CD4-positive, alpha-beta T cell treated with Interferon alpha-2 for 1 hour (primary cell): ENCODE results near the gene SIL1.
"Not testable (repeated sequence)": the region's sequence is repeated elsewhere in the genome, so short reads cannot be mapped to it uniquely, and the experiment has no call there.

Source experiments
- DNase-seq, 2 donors: peaks; one replicate each; pipeline ENCODE4 v3.0.0-alpha.2; 2020 to 2022

SIL1 gene

GRCh38 chr5:138936968-138937345 is 261.2 kb downstream of the SIL1 start:
- DNase-seq: no peak

- no peak for DNase-seq
These were observed 261.8 kb downstream of the SIL1 start for GRCh38 chr5:138936225-138936967.

DNA sequence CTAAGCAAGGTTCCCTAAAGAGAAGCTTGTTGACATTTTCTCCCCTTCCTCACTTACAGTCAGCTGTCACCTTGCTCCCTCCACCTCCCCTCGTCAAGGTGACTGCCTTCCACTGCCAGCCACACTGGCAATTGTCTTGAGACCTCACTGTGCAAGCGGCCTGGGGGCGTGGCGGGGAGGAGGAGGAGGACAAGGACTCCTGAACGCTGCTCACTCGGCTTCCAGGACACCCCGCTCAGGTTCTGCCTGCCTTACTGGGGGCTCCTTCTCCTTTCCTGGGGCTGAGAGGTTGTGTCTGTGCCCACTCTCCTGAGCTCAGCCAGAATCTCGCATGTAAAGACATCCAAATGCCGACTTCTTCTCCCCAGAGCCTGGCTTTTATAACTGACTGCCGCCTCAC is 262.7 kb downstream of the SIL1 start:
- no peak for DNase-seq

- DNase-seq: no peak
These were observed 263.2 kb downstream of the SIL1 start for GRCh38 chr5:138934971-138935370.

GRCh38 chr5:138933522-138934290 is 264.5 kb downstream of the SIL1 start:
- no peak for DNase-seq

- no peak for DNase-seq
These were observed 265.9 kb downstream of the SIL1 start for GRCh38 chr5:138932171-138932810.

GRCh38 chr5:138930371-138931097 is 267.6 kb downstream of the SIL1 start:
- no peak for DNase-seq

DNA sequence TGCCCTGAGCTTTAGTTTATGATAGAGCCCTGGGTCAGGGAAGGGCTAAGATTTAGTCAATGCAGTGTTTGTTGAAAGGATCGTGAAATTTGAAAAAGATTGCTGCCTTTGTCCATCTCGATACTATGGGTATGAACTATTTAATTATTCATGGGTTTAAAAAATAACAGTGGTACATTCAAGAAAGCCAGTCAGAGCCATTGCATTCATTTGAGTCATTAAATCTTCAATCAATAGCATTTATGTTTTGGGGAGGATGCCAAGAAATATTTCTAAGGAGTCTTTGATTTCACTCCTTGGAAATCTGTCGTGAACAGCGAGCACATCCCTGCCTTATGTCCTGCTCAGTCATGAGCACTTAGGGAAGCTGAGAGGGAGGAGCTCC is 268.6 kb downstream of the SIL1 start:
- no peak for DNase-seq

- DNase-seq: no peak
These were observed 270.2 kb downstream of the SIL1 start for GRCh38 chr5:138927979-138928378.

- no peak for DNase-seq
These were observed 270.6 kb downstream of the SIL1 start for GRCh38 chr5:138927544-138927943.

DNA sequence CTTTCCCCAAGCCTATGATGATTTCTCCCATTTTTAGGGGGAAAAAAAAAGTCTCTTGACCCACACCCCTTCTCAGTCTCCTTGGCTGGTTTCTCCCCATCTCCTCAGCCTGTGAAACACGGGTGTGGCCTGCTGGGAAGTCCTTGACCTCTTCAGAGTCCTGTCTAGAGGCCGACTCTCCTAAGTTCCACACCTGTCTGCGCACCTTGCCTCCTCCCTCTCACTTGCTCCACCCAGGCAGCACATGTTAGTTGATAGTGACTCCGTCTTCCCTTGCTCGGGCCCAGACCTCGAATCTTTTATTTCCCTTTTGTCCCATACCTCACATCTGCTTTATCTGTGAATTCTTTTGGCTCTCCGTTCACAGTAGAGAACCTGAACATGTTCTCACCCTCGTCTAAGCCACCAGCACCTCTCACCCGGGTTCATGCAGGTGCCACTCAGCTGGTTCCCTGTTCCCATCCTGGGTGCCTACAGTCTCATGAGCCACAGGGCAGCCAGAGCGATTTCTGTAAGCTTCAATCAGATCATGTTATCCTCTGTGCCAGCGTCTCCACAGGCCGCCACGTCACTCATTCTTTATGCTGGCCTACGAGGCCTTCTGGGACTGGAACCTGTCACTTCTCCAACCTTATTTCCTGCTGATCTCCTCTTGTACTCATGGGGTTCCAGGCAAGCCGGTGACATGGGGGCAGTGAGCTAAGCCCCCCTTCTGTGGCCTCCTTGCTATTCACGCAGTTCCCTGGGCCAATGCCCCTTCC is 271.3 kb downstream of the SIL1 start:
- no peak for DNase-seq

DNA sequence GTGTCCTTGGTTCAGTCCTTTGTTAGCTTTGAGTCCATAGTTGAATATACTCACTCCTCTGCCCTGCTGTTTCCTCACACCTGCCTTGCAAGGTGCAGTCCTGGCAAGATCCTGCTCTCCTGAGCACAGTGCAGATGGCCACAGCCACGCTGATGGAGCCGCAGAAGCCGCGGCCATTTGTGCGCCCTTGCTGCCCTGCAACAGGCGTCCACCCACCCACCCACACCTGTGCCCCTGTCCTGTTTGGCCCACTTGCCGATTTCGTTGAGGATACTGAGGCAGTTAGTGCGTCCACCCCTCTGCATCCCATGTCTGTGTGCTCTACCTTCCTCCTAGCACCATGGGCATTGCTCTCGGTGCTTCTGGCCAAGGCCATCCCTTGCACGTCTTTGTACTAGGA is 271.9 kb downstream of the SIL1 start:
- DNase-seq: no peak

- no peak for DNase-seq
These were observed 273.0 kb downstream of the SIL1 start for GRCh38 chr5:138925090-138925635.

GRCh38 chr5:138922494-138922893 is 275.7 kb downstream of the SIL1 start:
- no peak for DNase-seq

- not testable (repeated sequence) for DNase-seq
These were observed 276.8 kb downstream of the SIL1 start for GRCh38 chr5:138921362-138921761.

DNA sequence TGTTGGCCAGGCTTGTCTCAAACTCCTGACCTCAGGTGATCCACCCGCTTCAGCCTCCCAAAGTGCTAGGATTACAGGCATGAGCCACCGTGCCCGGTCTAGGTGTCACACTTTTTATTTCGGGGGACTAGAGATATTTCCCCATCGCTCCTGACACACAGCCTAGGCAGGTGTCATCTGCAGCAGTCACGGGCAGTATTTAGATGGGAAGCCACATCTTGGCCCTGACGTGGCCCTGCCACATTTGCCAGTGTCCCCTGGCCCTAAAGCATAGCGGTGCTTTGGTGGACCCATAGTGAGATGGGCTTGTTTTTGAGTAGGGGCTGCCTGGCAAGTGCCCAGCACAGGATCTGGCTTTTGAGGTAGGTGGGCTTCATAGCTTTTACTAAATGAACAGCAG is 278.0 kb downstream of the SIL1 start:
- no peak for DNase-seq

DNA sequence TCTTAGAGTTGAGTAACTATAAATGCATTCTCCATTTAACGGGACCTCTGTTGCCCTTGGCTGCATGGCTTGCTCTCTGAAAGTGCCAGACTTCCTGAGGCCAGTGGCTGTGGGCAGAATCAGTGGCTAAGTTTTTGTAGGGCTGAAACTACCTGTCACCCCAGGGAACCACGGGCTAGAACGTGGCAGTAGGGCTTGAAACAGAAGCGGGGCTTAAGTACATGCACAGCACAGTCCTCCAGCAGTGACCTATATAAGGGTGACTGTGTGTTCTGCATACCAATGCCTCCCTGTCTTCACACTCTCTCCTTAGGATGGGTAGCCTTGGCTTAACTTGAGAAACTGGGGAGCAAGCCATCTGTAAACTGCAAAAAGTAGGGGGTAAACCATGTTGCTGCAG is 279.5 kb downstream of the SIL1 start:
- no peak for DNase-seq

DNA sequence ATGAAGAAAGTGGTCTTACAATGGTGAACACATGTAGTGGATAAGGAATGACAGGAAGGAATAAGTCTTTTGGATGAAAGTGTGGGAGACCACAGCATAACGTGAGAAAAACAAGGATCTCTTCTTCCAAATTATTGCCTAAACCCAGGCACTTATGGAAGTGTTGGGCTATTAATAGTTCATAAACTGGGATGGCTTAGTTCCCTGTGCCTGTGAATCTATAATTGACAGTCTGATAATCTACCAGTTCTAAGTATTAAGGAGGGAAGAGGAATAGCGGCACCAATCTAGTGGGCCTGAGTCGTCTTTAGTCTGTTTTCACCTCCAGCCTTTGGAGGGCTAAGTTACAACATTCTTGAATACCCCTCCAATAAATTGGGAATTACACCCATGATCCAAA is 283.8 kb downstream of the SIL1 start:
- no peak for DNase-seq

DNA sequence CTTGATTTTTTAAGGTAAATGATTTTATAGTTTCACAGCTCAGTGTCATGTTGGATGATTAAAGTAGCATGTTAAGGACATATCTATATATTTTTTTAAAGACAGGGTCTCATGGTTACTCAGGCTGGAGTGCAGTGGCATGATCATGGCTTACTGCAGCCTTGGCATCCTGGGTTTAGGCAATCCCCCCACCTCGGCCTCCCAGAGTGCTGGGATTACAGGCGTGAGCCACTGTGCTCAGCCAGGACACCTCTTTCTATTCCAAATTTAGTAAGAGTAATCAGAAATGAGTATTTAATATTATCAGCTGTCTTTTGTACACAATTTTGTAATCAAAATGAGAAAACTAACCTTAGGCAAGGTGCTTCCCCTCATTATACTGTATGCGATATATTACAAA is 284.4 kb downstream of the SIL1 start:
- DNase-seq: no peak

DNA sequence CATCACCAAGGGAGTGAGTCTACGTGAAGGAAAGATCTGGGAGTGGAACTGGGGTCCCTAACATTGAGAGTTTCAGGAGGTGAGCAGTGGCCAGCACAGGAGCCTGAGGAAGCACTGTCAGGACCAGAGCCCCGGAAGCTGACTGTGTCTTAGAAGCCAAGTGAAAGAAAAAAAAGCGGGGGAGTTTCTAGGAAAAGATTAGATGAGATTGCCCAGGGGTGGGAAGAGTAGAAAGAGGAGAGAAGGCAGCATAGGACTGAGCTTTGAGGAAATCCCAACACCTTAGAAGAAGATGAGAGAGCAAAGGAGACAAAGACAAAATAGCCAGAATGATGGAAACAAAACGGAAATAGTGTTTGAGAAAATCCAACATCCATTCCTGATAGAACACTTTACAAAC is 286.1 kb downstream of the SIL1 start:
- no peak for DNase-seq

- DNase-seq: no peak
These were observed 286.7 kb downstream of the SIL1 start for GRCh38 chr5:138911441-138911840.

DNA sequence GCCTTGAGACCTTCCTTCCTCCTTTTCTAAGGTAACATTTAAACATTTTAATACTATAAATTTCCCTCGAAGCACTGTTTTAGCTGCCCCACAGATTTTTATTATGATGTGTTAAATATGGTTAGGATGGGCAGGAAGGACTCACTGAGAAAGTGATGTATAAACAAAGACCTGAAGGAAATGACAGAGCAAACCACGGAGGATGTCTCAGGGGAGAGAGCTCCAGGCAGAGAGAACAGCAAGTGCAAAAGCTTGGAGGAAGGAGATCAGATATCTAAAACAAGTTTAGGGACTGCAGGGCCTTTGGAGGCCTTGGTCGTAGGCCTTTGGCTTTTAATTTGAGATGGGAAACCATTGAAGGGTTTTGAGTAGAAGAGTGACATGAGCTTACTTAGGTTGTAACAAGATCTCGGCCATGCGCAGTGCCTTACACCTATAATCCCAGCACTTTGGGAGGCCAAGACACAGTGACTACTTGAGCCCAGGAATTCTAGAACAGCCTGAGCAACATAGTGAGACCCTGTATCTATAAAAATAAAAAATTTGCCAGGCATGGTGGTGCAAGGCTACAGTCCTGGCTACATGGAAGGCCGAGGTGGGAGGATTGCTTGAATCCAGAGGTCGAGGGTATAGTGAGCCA is 287.5 kb downstream of the SIL1 start:
- no peak for DNase-seq
